Liver (tissue), 6 donors: ENCODE measurements around the gene KIF5A. TPM values are rescaled to one million over a fixed set of nuclear protein-coding genes. Genes with fewer than 3 reads are reported as not detected.

ENCODE experiments used
- polyA plus RNA-seq, 2 donors: library from polyadenylated mRNA; stranded (reverse) in 1 of 2; unstranded in 1 of 2; fragments of 200-250 nt in 1 of 2; fragments of >200 nt in 1 of 2; fragmentation: Nextera tagmentation in 1 of 2; extraction: Ambion mirVana in 1 of 2; gene quantifications; one replicate each; pipeline versions ENCODE4 v1.2.1 to v1.2.3, GENCODE V29; 2013 to 2015
- small RNA-seq: library from RNA; depleted of rRNA; stranded (forward); fragments of <200 nt; gene quantifications from one replicate; pipeline ENCODE3, GENCODE V24; 2014
- total RNA-seq, 2 donors: library from RNA; depleted of rRNA; stranded (reverse); fragments of >200 nt; gene quantifications; one replicate each; pipeline ENCODE4 v1.2.3, GENCODE V29; 2014
- TF ChIP-seq, protein P1 (sequence below): fragments of 150-350 bp; IDR thresholded peaks from 2 replicates; pipeline ENCODE4 v1.5.1; 2017; ENCODE audit warnings: improper control_type of control experiment, low read depth, low read length; ENCODE audit not compliant: missing input control
- donor health status: healthy.
- donor health status: healthy.
- donor health status: healthy.

Gene KIF5A
- total and polyA plus RNA-seq, 4 donors = 0.01 to 0.42 TPM; not detected in 2

DNA sequence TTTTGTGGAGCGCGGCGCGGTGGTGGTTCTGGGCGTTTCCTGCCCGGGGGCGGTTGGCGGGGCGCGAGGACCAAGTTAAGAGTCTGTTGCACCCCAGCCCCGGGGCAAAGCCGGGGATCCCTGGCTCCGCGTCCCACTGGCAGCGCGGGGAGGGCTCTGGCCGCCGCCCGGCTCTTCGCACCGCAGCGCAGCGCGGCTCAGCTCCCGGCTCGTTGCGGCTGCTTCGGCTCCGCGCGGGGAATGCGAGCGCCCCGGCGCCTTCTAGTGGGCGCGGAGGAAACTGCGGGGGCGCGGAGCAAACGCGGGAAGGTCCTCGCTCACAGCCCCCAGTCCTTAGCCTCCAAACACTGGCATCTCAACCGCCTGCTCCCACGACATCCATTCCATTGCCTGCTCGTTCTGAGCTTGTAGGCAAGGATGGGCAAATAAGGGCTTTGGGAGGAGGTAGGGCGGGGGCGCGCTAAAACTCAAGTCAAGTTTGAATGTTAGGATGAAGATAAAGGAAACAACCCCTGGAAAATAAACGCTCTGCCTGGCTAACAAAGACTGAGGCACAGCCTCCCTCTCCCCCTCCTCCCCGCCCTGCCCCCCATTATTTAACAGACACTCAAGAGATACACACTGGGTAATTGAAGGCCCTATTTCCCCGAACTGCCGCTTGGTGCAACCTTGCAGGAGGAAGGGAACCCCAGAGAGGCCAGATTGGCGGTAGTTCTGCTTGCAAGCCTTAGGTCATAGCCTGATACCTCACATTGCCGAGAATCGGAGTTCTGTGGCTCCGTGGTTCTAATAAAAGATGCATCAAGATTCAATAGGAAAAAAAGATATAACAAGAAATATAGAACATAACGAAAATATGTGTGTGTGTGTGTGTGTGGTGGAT is 83.4 kb downstream of the KIF5A start, which contains the start of gene B4GALNT1 (continued):
- TF ChIP-seq, protein P1, sequence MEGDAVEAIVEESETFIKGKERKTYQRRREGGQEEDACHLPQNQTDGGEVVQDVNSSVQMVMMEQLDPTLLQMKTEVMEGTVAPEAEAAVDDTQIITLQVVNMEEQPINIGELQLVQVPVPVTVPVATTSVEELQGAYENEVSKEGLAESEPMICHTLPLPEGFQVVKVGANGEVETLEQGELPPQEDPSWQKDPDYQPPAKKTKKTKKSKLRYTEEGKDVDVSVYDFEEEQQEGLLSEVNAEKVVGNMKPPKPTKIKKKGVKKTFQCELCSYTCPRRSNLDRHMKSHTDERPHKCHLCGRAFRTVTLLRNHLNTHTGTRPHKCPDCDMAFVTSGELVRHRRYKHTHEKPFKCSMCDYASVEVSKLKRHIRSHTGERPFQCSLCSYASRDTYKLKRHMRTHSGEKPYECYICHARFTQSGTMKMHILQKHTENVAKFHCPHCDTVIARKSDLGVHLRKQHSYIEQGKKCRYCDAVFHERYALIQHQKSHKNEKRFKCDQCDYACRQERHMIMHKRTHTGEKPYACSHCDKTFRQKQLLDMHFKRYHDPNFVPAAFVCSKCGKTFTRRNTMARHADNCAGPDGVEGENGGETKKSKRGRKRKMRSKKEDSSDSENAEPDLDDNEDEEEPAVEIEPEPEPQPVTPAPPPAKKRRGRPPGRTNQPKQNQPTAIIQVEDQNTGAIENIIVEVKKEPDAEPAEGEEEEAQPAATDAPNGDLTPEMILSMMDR = peak; percentile 79

Small RNAs within 50 kb of the gene (small RNA-seq; reads per million reads assigned to genes)
- not detected for gene MIR616

Other genes with a start within 250 kb of the KIF5A start
- gene R3HDM2, start 119.0 kb upstream of the KIF5A start, total RNA-seq = 10 to 100 TPM in 1 of 2 donors, 1 to 10 TPM in 1; 7.4 to 28.9 TPM
- gene R3HDM2, start 119.0 kb upstream of the KIF5A start, polyA plus RNA-seq = 10 to 100 TPM; 11.2 to 19.0 TPM
- gene INHBC, start 115.3 kb upstream of the KIF5A start, total RNA-seq = 100 to 1,000 TPM in 1 of 2 donors, 1 to 10 TPM in 1; 2.8 to 102 TPM
- 100 to 1,000 TPM in 1 of 2 donors, 10 to 100 TPM in 1; 71.0 to 134 TPM for gene INHBC, start 115.3 kb upstream of the KIF5A start, polyA plus RNA-seq
- 100 to 1,000 TPM in 1 of 2 donors, 10 to 100 TPM in 1; 17.6 to 181 TPM for gene INHBE, start 94.7 kb upstream of the KIF5A start, total RNA-seq
- 100 to 1,000 TPM in 1 of 2 donors, 10 to 100 TPM in 1; 82.5 to 137 TPM for gene INHBE, start 94.7 kb upstream of the KIF5A start, polyA plus RNA-seq
- under 1 TPM; 0.09 to 0.25 TPM for gene GLI1, start 90.3 kb upstream of the KIF5A start, total RNA-seq
- under 1 TPM; 0.23 to 0.44 TPM for gene GLI1, start 90.3 kb upstream of the KIF5A start, polyA plus RNA-seq
- 10 to 100 TPM in 1 of 2 donors, 1 to 10 TPM in 1; 7.7 to 12.0 TPM for gene ARHGAP9, start 70.2 kb upstream of the KIF5A start, total RNA-seq
- 1 to 10 TPM; 3.0 to 6.5 TPM for gene ARHGAP9, start 70.2 kb upstream of the KIF5A start, polyA plus RNA-seq
- gene MARS1, start 62.0 kb upstream of the KIF5A start, total RNA-seq = 10 to 100 TPM; 45.0 to 83.3 TPM
- gene MARS1, start 62.0 kb upstream of the KIF5A start, polyA plus RNA-seq = 10 to 100 TPM; 43.9 to 66.9 TPM
- gene DDIT3, start 29.5 kb upstream of the KIF5A start, total RNA-seq = 10 to 100 TPM in 1 of 2 donors, 1 to 10 TPM in 1; 4.7 to 12.6 TPM
- gene DDIT3, start 29.5 kb upstream of the KIF5A start, polyA plus RNA-seq = 10 to 100 TPM; 19.9 to 30.2 TPM
- 10 to 100 TPM in 1 of 2 donors, 1 to 10 TPM in 1; 9.9 to 20.2 TPM for gene MBD6, start 27.2 kb upstream of the KIF5A start, total RNA-seq
- 10 to 100 TPM; 14.7 to 15.1 TPM for gene MBD6, start 27.2 kb upstream of the KIF5A start, polyA plus RNA-seq
- gene DCTN2, start 2.9 kb upstream of the KIF5A start, total RNA-seq = 10 to 100 TPM; 28.5 to 33.2 TPM
- gene DCTN2, start 2.9 kb upstream of the KIF5A start, polyA plus RNA-seq = 10 to 100 TPM; 29.2 to 66.6 TPM
- gene PIP4K2C, start 41.1 kb downstream of the KIF5A start, total RNA-seq = 10 to 100 TPM in 1 of 2 donors, 1 to 10 TPM in 1; 6.5 to 11.9 TPM
- 10 to 100 TPM in 1 of 2 donors, 1 to 10 TPM in 1; 7.1 to 11.7 TPM for gene PIP4K2C, start 41.1 kb downstream of the KIF5A start, polyA plus RNA-seq
- gene DTX3, start 54.8 kb downstream of the KIF5A start, total RNA-seq = 1 to 10 TPM; 1.1 to 3.2 TPM
- gene DTX3, start 54.8 kb downstream of the KIF5A start, polyA plus RNA-seq = 1 to 10 TPM; 1.1 to 1.7 TPM
- 1 to 10 TPM; 2.0 to 2.3 TPM for gene ARHGEF25, start 61.4 kb downstream of the KIF5A start, total RNA-seq
- gene ARHGEF25, start 61.4 kb downstream of the KIF5A start, polyA plus RNA-seq = 1 to 10 TPM in 1 of 2 donors, under 1 TPM in 1; 0.57 to 1.8 TPM
- gene B4GALNT1, start 83.2 kb downstream of the KIF5A start, total RNA-seq = under 1 TPM in 1 of 2 donors, not detected in 1; 0.25 TPM
- under 1 TPM; 0.11 to 0.30 TPM for gene B4GALNT1, start 83.2 kb downstream of the KIF5A start, polyA plus RNA-seq
- 100 to 1,000 TPM; 136 to 357 TPM for gene OS9, start 144.1 kb downstream of the KIF5A start, total RNA-seq
- gene OS9, start 144.1 kb downstream of the KIF5A start, polyA plus RNA-seq = 100 to 1,000 TPM; 153 to 280 TPM
- 1 to 10 TPM; 1.0 to 1.7 TPM for gene AGAP2, start 188.7 kb downstream of the KIF5A start, total RNA-seq
- gene AGAP2, start 188.7 kb downstream of the KIF5A start, polyA plus RNA-seq = under 1 TPM; 0.18 to 0.28 TPM
- gene TSPAN31, start 195.0 kb downstream of the KIF5A start, total RNA-seq = 10 to 100 TPM; 26.9 to 39.4 TPM
- gene TSPAN31, start 195.0 kb downstream of the KIF5A start, polyA plus RNA-seq = 10 to 100 TPM; 16.9 to 22.3 TPM
- gene CDK4, start 202.3 kb downstream of the KIF5A start, total RNA-seq = 10 to 100 TPM; 28.1 to 69.1 TPM
- 10 to 100 TPM; 36.6 to 39.9 TPM for gene CDK4, start 202.3 kb downstream of the KIF5A start, polyA plus RNA-seq
- 1 to 10 TPM; 1.9 to 2.4 TPM for gene MARCHF9, start 205.1 kb downstream of the KIF5A start, total RNA-seq
- gene MARCHF9, start 205.1 kb downstream of the KIF5A start, polyA plus RNA-seq = 1 to 10 TPM; 1.1 to 3.0 TPM
- 1 to 10 TPM in 1 of 2 donors, under 1 TPM in 1; 0.05 to 1.6 TPM for gene CYP27B1, start 217.0 kb downstream of the KIF5A start, total RNA-seq
- under 1 TPM; 0.06 to 0.28 TPM for gene CYP27B1, start 217.0 kb downstream of the KIF5A start, polyA plus RNA-seq
- 1 to 10 TPM; 2.8 to 3.8 TPM for gene METTL1, start 222.1 kb downstream of the KIF5A start, total RNA-seq
- 10 to 100 TPM; 10.3 to 11.2 TPM for gene METTL1, start 222.1 kb downstream of the KIF5A start, polyA plus RNA-seq
- gene EEF1AKMT3, start 222.6 kb downstream of the KIF5A start, total RNA-seq = 1 to 10 TPM; 2.2 to 6.4 TPM
- gene EEF1AKMT3, start 222.6 kb downstream of the KIF5A start, polyA plus RNA-seq = 1 to 10 TPM; 1.5 to 2.0 TPM
- 10 to 100 TPM; 14.6 to 18.1 TPM for gene TSFM, start 232.7 kb downstream of the KIF5A start, total RNA-seq
- 10 to 100 TPM; 58.2 to 60.5 TPM for gene TSFM, start 232.7 kb downstream of the KIF5A start, polyA plus RNA-seq